Cerebellar cortex (tissue), 1 donor: ENCODE data around the gene MAPK8.

ENCODE experiments used
- DNase-seq: peaks from one replicate; pipeline ENCODE4 v3.0.0-alpha.2; 2015; ENCODE audit warnings: low spot score

MAPK8 gene

GRCh38 chr10:48450233-48450740 lies 143.8 kb downstream of the MAPK8 start:
- no peak for DNase-seq

DNA sequence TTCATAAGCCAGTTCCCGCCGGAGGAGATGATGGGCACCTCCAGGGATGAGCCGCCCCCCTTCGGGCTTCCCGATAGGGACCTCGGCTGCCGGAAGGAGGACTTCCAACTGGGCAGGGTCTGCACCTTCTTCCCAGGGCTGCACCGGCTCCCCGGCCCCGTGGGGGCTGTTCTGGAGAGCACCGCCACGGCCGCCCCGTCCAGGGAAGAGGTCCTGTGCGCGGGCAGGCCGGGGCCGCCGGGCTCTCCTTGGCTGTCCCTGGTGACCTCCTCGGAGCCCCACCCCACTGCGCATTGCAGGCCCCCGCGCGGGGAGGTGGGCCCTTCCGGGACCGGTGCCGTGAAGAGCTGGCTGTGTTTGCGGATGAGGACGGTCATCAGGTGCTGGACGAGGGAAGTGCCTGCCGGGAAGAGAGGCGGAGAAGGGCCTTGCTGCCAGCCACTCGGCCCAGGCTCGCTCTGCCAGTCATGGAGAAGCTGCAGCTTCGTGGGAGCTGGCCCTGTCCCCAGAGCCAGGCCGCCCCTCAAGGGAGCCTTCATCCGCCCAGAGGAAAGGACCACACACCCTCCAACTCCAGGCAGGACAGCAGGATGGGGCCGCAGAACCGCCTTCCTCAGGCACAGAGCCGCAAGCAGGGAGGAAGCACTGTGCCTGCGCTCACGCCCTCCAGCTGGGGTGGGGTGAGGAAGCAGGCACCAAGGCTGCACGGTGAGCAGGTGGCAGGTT lies 144.4 kb downstream of the MAPK8 start:
- DNase-seq, result no peak

- no peak for DNase-seq
These were observed 145.7 kb downstream of the MAPK8 start for GRCh38 chr10:48451969-48452878.

GRCh38 chr10:48452879-48453412 lies 146.5 kb downstream of the MAPK8 start:
- no peak for DNase-seq

GRCh38 chr10:48453451-48454301 lies 147.2 kb downstream of the MAPK8 start:
- DNase-seq, result no peak

DNA sequence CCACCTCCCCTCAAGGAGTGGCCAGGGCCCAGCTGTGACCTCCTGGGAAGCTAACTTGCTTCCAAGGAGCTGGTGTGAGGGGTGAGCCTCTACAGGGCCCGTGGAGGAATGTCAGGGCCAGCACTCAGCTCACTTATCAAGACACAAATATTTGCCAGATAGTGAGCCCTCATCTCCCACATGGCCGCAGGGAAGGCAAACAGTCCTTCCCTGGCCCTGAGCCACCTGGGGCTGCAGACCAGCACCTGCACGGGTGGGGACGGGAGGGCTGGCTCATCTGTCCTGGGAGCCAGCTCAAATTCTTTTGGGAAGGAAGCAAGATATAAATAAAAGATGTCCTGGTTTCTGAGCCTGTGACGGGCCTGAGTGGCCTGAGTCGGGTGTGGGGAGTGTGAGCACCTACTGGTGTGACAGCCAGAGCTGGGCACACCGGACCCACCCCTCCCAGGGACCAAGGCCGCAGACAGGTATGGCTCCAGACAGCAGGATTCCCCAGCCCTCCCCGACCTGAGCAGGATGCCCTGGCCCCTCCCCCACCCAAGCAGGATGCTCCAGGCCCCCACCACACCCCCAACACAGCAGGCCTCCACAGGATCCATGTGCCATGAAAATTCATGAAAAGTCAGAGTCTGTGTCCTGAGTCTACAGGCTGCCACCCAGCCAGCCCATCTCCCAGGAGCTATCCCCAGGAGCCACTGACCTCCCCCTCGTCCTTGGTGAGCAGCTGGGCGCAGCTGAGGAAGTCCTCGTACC lies 148.0 kb downstream of the MAPK8 start:
- DNase-seq, result no peak

DNA sequence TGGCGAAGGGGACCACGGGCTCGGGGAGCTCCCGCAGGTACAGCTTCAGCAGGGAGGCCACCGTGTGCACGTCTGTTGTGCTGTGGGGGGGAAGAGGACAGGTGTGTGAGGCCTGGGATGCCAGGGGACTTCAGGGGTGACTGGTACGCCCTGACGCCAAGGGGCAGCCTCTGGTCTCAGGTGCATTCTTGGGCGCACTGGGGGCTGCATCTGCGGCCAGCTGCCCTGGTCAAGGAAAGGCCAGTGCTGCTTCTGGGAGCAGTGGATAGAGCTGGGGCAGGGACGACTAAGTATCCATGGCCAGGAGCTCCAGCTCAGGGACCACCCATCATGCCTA lies 148.5 kb downstream of the MAPK8 start:
- no peak for DNase-seq

DNA sequence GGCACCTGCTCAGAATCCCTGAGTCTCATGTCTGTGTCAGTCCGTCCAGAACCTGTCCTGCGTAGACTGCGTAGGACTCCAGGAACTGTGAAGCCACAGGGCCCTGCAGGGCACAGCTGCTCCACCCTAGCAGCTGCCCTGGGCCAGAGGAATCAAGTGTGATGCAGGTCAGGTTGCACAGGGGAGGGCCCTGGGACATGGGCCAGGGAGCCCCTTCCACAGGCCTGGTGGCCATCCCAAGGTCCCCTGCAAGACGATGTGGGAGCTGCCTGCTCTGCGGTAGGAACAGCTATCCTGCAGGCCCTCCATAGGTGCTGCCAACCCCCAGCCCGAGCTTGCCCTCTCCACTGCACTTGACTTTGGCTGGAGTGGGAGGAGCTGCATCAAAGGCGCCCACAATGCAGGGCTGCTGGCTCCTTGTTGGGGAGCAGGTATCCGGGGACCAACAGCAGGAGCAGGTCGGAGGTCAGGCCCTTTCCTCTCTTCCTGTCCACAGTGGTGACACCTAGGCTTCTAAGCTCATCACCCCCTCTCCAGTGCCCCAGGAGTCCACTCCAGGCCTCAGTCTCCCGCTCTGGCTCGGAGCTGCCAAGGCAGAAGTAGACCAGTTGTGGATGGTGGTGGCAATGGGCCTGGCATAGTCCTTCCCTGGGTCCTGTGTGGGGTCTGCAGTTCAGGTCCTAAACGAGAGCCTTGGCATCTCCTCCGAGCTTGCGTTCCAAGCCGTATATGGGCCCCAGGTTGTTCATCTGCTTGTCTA lies 149.1 kb downstream of the MAPK8 start:
- no peak for DNase-seq

DNA sequence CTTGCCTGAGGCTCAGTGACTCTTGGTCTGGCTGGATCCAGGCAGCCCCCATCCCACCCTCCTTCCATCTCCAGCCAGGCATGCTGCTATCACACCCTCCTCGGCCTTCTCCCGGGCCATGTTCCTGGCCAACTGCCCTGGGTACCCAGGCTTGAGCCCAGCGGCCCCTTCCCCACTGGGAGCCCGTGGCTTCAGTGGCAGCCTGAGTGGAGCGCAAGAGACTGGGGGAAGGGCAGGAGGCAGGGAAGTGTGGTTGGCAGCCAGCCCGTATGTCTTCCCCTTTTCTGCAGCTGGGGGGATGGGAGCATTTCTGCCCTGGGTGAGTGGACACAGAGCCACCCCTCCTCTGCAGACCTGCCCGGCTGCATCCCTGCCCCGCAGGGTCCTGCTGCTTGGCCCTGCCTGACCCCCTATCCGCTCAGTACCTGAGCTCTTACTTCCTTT lies 149.9 kb downstream of the MAPK8 start:
- no peak for DNase-seq

- DNase-seq, result no peak
These were observed 150.6 kb downstream of the MAPK8 start for GRCh38 chr10:48456808-48457761.

DNA sequence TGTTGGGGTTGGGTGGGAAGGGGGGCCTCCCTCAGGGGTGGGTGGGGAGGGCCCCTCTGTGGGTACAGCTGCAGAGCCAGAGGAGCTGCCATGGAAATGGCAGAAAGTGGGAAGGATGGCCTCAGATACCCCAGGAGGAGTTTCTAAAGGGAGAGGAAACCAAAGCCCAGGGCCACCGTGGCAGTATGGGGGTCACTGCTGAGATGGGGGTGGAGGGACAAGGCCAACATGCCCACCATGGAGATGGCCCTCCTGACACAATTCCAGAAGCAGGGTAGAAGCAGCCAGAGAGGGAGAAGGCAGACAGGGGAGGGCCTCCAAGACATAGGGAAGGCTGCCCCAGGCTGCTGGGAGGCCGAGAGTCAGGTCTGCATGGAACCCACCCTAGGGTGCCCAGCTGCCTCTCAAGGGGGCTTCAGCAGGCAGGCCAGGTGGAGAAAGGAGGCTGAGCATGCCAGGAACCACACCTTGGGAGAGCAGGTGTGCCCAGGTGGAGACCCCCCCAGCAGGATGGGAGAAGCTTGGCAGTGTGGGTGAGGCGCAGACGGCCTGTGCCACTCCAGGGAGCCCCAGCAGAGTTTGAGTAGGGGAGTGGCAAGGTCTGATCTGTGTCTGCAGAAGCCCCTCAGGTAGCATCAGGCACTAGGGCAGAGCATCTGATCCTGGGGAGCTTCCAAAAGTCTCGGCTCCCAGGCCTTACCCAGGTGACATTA lies 151.6 kb downstream of the MAPK8 start:
- no peak for DNase-seq

DNA sequence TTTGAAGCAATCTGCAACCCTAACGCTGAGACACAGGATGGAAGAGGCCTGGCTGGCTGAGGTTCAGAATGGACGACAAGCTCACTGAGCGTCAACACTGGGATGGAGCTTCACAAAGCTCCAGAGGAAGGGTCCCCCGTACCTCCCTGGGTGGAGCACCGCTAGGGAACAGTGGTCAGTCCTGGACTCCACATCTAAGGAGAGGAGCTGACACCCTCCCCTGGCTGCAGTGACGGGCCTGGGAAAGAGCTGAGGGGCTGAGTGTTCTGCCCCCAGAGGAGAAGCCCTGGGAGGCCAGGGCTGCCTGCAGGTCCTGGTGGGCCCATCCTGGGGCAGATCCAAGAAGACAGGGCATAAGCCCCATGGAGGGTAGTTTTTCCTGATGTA lies 152.2 kb downstream of the MAPK8 start:
- DNase-seq, result no peak

DNA sequence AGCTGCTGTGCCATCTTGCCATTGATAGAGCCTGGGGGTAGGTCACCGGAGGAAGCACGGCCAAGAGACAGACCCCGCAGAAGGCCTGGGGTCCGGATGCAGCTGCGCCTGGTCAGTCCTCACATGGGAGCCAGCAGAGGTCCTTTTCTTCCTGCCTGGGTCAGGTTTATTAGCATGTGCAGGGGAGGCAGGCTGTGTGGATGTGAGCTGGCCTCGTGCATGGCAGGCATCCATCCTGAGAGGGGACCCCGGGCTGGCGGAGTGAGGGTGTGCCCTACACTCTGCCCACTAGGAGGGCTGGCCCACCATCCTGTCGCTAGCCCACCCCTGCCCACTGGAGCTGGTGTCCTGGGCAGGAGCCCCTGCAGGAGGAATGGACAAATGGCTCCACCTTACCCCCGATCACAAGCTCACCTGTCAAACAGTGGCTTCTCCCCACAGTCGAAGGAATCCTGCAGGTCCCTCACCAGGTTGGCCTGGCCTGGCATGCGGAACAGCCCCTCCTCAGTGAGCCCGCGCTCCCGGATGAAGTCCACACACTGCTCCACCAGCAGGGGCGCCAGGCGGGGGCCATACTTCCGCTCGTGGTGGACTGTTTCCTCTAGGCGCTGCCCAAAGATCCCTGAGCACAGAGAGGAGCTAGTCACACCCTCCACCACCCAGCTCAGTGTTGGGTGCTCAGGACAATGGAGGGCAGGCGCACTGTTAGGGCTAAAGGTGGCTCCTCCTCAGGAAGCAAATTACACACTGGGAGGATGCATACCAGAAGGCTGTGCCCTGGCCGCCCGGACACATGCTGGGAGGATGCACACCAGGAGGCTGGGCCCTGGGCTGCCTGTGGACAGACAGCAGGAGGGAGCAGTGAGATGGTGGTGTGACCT lies 153.0 kb downstream of the MAPK8 start:
- DNase-seq, result no peak

DNA sequence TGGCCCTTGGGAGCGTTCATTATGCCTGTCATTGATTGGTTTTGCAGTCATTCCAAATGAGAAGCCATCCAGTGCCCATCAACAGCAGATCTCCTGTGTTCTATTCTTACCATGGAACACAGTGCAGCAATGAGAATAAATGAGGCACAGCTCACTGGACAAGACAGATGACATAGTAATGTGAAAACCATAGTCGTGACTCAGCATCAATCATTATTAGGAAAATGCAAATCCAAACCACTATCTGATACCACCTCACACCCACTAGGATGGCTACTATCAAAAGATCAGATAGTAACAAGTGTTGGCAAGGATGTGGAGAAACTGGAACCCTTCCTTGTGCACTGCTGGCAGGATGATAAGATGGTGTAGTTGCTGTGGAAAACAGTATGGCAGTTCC lies 153.7 kb downstream of the MAPK8 start:
- no peak for DNase-seq

DNA sequence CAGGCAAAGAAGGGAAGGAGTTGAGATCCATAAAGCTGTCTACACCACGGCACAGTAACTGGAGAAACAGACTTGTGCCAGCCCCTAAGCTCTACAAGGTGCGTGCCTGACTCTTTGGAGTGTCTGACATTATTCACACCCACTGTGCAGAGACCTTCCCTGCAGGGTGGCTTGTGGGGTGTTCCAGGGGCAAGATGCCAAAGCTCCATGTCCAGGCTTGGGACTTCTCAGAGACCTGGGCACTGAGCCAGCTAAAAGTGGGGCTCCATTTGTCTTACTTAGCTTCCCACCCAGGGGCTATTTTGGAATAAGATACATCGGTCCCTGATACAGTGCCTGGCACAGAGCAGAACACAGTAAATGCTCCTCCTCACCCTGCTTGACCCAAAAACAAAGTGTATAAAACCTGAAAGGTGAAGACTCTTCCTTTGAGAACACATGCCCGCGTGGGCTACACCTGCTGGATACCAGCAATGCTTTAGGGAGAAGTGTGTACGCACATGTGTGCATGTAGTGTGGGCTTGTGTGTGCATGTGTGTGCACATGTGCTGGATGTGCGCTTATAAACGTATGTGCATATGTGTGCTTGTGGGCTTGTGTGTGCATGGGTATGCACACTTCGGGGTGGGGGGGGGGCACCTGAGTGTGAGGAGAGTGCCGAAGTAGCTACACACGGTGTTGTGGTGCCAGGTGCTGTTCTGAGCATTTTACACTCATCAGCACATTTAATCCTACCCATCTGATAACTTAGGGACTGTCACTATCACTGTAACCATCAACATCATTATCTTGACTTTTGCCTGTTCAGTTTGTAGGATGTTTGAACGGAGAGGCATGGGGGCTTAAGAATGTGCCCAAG lies 155.4 kb downstream of the MAPK8 start:
- no peak for DNase-seq

DNA sequence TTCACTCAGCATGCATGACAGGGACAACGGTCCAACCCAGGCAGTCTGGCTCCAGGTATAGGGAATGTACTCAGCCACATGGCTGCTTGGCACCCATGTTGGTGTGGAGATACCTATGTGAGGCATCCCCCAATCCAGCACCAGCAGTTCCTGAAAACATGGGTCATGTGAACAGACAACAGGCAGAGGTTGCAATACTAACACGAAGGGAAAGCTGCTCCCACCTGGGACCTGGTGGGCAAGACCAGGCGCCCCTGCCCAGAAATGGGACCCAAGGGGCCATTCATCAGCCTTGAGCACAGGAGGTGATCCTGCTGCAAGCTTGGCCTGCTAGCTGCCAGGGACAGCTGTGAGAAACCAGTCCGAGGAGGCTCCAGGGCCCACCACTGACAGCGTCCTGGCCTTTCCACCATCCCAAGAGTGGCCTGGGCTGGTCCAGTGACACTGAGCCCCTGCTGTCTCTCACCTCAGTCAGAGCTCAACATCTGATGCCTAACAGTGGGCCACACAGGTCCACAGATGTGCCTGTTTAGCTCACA lies 156.1 kb downstream of the MAPK8 start:
- DNase-seq, result no peak
